ENCODE results near the gene PNN.
"Not testable (repeated sequence)": the region's sequence is repeated elsewhere in the genome, so short reads cannot be mapped to it uniquely, and the experiment has no call there.

The PNN gene

GRCh38 chr14:39174560-39175444, at the start of gene PNN:
TSS of gene PNN (plus strand) at chr14:39175254. CDS start at chr14:39175280, 26 bp downstream.
- DNase-seq (ENCODE audit: low read depth): peak; percentile 87

DNA sequence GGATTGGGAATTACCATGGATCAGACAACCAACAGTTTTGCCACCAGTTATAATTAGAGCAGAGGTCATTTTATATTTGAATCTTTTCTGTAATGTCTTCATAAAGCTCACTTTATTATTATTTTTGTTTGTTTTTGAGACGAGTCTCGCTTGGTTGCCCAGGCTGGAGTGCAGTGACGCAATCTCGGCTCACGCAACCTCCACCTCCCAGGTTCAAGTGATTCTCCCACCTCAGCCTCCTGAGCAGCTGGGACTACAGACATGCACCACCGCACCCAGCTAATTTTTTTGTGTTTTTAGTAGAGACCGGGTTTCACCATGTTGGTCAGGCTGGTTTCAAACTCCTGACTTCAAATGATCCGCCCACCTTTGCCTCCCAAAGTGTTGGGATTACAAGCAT, 37.2 kb upstream of the PNN start:
- not testable (repeated sequence) for DNase-seq (ENCODE audit: low read depth)

DNA sequence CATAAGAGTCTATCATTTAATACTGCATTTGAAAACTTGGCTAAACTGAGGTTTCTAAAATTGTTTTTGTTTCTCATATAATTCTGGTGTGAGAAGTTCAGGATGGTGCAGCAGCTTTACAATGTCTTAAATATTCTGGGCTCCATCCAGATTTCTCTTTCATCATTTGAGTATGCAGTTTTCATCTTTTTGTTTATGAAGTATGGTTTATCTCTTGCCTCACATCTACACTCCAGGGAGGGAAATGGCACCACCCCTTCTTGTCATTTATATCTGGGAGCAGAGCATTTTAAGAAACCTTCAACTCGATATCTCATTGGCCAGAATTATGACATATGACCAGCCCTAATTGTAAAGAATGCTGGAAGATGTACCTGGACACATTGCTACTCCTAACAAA, 36.6 kb upstream of the PNN start:
- DNase-seq (ENCODE audit: low read depth): no peak

GRCh38 chr14:39140170-39140569, 34.9 kb upstream of the PNN start:
- DNase-seq (ENCODE audit: low read depth): no peak

- not testable (repeated sequence) for DNase-seq (ENCODE audit: low read depth)
Observed at GRCh38 chr14:39141623-39142022, 33.4 kb upstream of the PNN start.

DNA sequence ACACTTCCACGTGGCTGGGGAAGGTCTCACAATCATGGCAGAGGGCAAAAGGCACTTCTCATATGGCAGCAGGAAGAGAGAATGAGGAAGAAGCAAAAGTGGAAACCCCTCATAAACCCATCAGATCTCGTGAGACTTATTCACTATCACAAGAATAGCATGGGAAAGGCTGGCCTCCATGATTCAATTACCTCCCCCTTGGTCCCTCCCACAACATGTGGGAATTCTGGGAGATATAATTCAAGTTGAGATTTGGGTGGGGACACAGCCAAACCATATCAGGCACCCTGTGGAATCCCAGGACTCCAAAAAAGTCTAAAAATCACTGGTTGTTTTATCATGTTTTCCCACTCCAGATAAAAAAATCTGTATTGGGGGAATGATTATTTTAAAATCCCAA, 31.8 kb upstream of the PNN start:
- not testable (repeated sequence) for DNase-seq (ENCODE audit: low read depth)

DNA sequence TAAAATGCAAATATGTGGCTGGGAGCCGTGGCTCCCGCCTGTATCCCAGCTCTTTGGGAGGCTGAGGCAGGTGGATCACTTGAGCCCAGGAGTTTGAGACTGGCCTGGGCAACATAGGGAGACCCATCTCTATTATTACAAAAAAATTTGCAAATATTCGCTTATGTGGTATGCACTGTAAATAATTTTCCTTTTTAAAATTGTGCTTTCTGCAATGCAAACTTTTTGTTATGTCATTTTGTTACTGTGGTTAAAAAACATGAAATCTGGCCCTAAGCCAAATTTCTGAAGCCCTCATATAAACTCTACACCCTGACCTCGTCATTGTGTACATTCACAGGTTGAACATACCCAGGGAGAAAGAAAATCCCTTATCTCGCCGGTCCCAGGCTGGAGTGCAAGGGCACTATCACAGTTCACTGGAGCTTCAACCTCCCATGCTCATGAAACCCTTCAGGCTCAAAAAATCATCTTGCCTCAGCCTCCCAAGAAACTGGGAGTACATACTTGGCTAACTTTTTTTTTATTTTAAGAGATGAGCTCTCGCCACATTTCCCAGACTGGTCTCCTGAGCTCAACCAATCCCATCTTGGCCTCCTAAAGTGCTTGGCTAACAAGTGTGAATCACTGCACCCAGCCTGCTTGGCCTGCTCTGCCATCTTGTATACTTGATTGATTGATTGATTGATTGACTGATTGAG, 29.6 kb upstream of the PNN start:
- no peak for DNase-seq (ENCODE audit: low read depth)

- no peak for DNase-seq (ENCODE audit: low read depth)
Observed at GRCh38 chr14:39154594-39155189, 20.4 kb upstream of the PNN start.

DNA sequence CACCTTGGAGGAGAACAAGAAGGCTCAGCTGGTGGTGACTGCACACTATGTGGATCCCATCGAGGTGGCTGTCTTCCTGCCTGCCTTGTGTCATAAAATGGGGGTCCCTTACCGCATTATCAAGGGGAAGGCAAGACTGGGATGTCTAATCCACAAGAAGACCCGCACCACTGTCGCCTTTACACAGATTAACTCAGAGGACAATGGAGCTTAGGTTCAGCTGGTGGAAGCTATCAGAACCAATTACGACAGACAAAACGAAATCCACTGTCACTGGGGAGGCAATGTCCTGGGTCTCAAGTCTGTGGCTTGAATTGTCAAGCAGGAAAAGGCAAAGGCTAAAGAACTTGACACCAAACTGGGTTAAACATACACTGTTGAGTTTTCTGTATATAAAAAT, 17.6 kb upstream of the PNN start:
- DNase-seq (ENCODE audit: low read depth): no peak

GRCh38 chr14:39158222-39158858, 16.7 kb upstream of the PNN start:
- DNase-seq (ENCODE audit: low read depth): no peak

GRCh38 chr14:39160494-39160893, 14.6 kb upstream of the PNN start:
- DNase-seq (ENCODE audit: low read depth): no peak

GRCh38 chr14:39167797-39168320, 7.2 kb upstream of the PNN start:
- not testable (repeated sequence) for DNase-seq (ENCODE audit: low read depth)

- no peak for DNase-seq (ENCODE audit: low read depth)
Observed at GRCh38 chr14:39168591-39168990, 6.5 kb upstream of the PNN start.

GRCh38 chr14:39169541-39169900, 5.5 kb upstream of the PNN start:
- no peak for DNase-seq (ENCODE audit: low read depth)

DNA sequence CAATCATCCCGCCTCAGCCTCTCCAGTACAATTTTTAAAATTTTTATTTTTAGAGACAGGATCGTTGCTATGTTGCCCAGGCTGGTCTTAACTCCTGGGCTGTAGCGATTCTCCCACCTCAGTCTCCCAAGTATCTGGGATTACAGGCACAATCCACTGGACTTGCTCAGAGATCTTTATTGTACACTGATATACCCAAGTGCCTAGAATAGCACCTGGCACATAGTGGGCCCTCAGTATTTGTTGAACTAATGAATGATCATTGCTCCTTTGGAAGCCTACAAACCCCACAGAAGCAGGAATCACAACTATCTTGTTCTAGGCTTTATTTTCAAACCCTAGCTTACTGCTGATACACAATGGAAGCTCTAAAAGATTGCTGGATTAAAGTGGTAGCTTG, 1.9 kb upstream of the PNN start:
- DNase-seq (ENCODE audit: low read depth): no peak

GRCh38 chr14:39175445-39176262, 600 bp downstream of the PNN start:
- peak; percentile 20 for DNase-seq (ENCODE audit: low read depth)

DNA sequence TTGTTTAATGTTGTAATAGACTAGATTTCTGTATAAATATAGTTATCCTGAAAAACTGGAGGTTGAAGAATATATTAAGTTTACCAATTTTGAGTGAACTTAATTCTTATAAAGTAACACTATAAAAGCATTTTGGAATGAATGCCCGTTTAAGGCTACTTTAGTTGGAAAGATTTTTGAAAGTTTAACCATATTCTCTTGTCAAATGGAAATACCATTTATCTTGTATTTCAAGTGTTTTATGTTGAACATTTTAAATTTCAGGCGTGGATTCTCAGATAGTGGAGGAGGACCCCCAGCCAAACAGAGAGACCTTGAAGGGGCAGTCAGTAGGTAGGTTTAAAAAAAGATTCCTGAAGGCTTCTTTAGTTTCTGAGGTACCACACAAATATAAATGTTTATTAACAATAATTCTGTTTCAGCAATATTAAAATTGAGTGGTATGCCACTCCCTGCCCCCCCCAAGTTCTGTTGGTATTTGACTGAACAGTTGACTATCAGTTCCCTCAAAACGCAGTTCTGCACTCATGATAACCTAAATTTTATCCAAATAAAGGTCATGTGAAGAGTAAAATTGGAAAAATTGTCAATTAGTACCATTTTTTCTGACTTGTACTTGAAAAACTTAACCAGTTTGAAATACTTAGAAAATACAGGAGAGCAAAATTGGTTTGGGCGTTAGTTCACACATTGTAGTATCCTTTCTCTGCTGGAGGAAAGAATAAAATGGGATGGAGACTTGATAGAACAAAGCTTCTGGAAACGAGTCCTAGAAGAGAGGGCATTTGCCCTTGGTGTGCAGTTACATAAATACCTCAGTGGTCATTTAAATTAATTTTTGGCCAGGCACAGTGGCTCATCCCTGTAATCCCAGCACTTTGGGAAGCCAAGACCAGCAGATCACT, 1.5 kb downstream of the PNN start:
- no peak for DNase-seq (ENCODE audit: low read depth)

- DNase-seq (ENCODE audit: low read depth): no peak
Observed at GRCh38 chr14:39177168-39177545, 2.1 kb downstream of the PNN start.

GRCh38 chr14:39179042-39179441, 4.0 kb downstream of the PNN start:
- DNase-seq (ENCODE audit: low read depth): no peak

DNA sequence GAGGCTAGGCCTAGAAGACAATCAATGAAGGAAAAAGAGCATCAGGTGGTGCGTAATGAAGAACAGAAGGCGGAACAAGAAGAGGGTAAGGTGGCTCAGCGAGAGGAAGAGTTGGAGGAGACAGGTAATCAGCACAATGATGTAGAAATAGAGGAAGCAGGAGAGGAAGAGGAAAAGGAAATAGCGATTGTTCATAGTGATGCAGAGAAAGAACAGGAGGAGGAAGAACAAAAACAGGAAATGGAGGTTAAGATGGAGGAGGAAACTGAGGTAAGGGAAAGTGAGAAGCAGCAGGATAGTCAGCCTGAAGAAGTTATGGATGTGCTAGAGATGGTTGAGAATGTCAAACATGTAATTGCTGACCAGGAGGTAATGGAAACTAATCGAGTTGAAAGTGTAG, 5.5 kb downstream of the PNN start:
- no peak for DNase-seq (ENCODE audit: low read depth)
